ENCODE data around the gene STIP1. TPM values are rescaled to one million over a fixed set of nuclear protein-coding genes. Genes with fewer than 3 reads are reported as not detected.
A peak's percentile ranks its signal among the peaks of the same experiment; 100 is the strongest.

STIP1 gene
- total and polyA plus RNA-seq, 2 of the 8 experiments (the other 6 are each of a cell fraction or from before 2014, with no cell fraction given): 140 to 329 TPM

- Histone ChIP-seq H3K79me2 (ENCODE audit: control insufficient read depth in 1 of 2, insufficient read depth in 2 of 2, low read length in 2 of 2) (peaks cover 0 to 23% of the 10 kb centered on the region in 2 experiments; a peak in 1 of 4 replicates), H4K20me1 (replicated peaks in 1 of 2; ENCODE audit: control insufficient read depth in 1 of 2, insufficient read depth in 2 of 2, low read length in 2 of 2) (peaks cover 9 to 22% of the 10 kb centered on the region in 2 experiments), H2BK12ac (ENCODE audit: low read depth, low read length) (0 out of 2 replicates have a peak overlapping the region, but pooled peaks have one; percentile 60), H3K18ac (ENCODE audit: extremely low read depth, low read length) (no peak overlapping the region), H3K36me3 (ENCODE audit: control insufficient read depth in 2 of 4, insufficient read depth in 4 of 4, low read length in 3 of 4) (peaks cover 9 to 35% (median 18%) of the 10 kb centered on the region in 4 experiments), H4K5ac (ENCODE audit: insufficient read length, low read depth, low read length) (no peak overlapping the region), H2AFZ (ENCODE audit: low read length) (no peak overlapping the region), H3K14ac (ENCODE audit: insufficient read length) (no peak overlapping the region), H3K79me1 (ENCODE audit: low read depth, low read length) (peaks cover 2% of the 10 kb centered on the region; the same call in 1 of the 2 replicates), H3K4me2 (ENCODE audit: insufficient read depth in 1 of 2, low read depth in 2 of 2, low read length in 2 of 2) (peak overlapping the region in 1 of 2 experiments; percentile 73; a peak in 2 of 4 replicates), H2BK15ac (ENCODE audit: low read length) (no peak overlapping the region), H3K23ac (ENCODE audit: insufficient read length) (no peak overlapping the region), H4K91ac (replicated peaks; ENCODE audit: insufficient read length, low read length) (no peak overlapping the region), H3K23me2 (ENCODE audit: low read depth, low read length) (peaks cover 10% of the 10 kb centered on the region; the same call in 1 of the 2 replicates), H2AK5ac (ENCODE audit: low read depth, low read length) (0 out of 2 replicates have a peak overlapping the region, but pooled peaks have one; percentile 54), H3K4me3 (ENCODE audit: extremely low read depth in 1 of 4, insufficient read depth in 2 of 4, low read depth in 3 of 4, low read length in 4 of 4) (no peak overlapping the region; a peak in 1 of 8 replicates), H2BK120ac (replicated peaks; ENCODE audit: low read depth, low read length) (no peak overlapping the region), H3K56ac (replicated peaks; ENCODE audit: insufficient read length, low read depth, low read length) (no peak overlapping the region), H3K4ac (replicated peaks; ENCODE audit: insufficient read length, low read depth, low read length) (no peak overlapping the region), H2BK20ac (ENCODE audit: low read length) (no peak overlapping the region; the same call in 1 of the 2 replicates), H3K9me3 (ENCODE audit: insufficient read depth in 2 of 2, low read depth in 1 of 2, low read length in 1 of 2) (no peaks in the 10 kb centered on the region), H2BK5ac (ENCODE audit: low read depth, low read length) (no peak overlapping the region), H3K4me1 (replicated peaks in 1 of 4; ENCODE audit: control insufficient read depth in 3 of 4, insufficient read depth in 4 of 4, low read length in 3 of 4) (peaks cover 0 to 31% (median 26%) of the 10 kb centered on the region in 4 experiments; a peak in 6 of 7 replicates), H3K27ac (ENCODE audit: low read depth, low read length) (no peak overlapping the region), H3K9ac (replicated peaks in 1 of 4; ENCODE audit: extremely low read depth in 1 of 4, low read depth in 3 of 4, low read length in 3 of 4) (no peak overlapping the region), H4K8ac (ENCODE audit: extremely low read depth, insufficient read depth, low read length) (no peak overlapping the region), H3K27me3 (replicated peaks in 1 of 4; ENCODE audit: control insufficient read depth in 3 of 4, extremely low read depth in 1 of 4, insufficient read depth in 3 of 4, low read length in 3 of 4) (no peaks in the 10 kb centered on the region)
- FAIRE-seq (no peak), DNase-seq (ENCODE audit: low read depth in 1 of 2, low spot score in 2 of 2) (no peak)
- WGBS, 2 experiments (ENCODE audit: extremely low coverage in 1 of 2, insufficient coverage in 1 of 2, insufficient read length in 1 of 2, insufficient replicate concordance in 2 of 2, low coverage in 1 of 2, low lambda C conversion rate in 2 of 2, missing lambda C conversion rate in 1 of 2): 88% methylated on average over 5 of the region's 5 CpGs; no CpG with 5 or more reads in 1 of the 2 experiments
- POLR2A ChIA-PET (ENCODE audit: partially characterized antibody): interaction anchor here (0.7 to 7.1 kb wide), 3 partner anchors 9 to 13 kb away, joined by 3 to 101 read pairs (median 36); partner anchors contain the start of genes FKBP2 and PPP1R14B
- CTCF ChIA-PET (ENCODE audit: partially characterized antibody): interaction anchor here (0.8 to 5.9 kb wide), 7 partner anchors 11 to 102 kb away, joined by 3 to 62 read pairs (median 4); no protein-coding TSS in a partner anchor
- TF ChIP-seq KDM1A (IDR thresholded peaks at IDR 0.05; ENCODE audit: borderline replicate concordance, low read length): no peak
- no peak for TF ChIP-seq SUZ12 (IDR thresholded peaks at IDR 0.05; ENCODE audit: low read length)
- no peak for TF ChIP-seq NANOG (IDR thresholded peaks at IDR 0.05; ENCODE audit: insufficient read depth, low read depth, low read length, poor library complexity, severe bottlenecking)
- no peak for TF ChIP-seq NRF1 (IDR thresholded peaks at IDR 0.05; ENCODE audit: low read depth, low read length)
- no peak for TF ChIP-seq RBBP5 (IDR thresholded peaks at IDR 0.05; ENCODE audit: borderline replicate concordance, low read depth, low read length)
- TF ChIP-seq KDM4A (IDR thresholded peaks at IDR 0.05; ENCODE audit: low read depth, low read length, severe bottlenecking): no peak
- no peak for TF ChIP-seq CBX8 (IDR thresholded peaks at IDR 0.05; ENCODE audit: borderline replicate concordance, low read depth, low read length)
- TF ChIP-seq BRCA1 (IDR thresholded peaks at IDR 0.05; ENCODE audit: low read depth, low read length): no peak
- TF ChIP-seq BCL11A (IDR thresholded peaks at IDR 0.05; ENCODE audit: low read depth in 2 of 2, low read length in 2 of 2): no peak
- no peak for TF ChIP-seq EP300 (IDR thresholded peaks at IDR 0.05; ENCODE audit: borderline replicate concordance in 1 of 2, low read depth in 2 of 2, low read length in 2 of 2)
These were observed 67.5 kb downstream of the STIP1 start for GRCh38 chr11:64253481-64253880.

Measured in H1 (cell line).